NOMO-1 (cell line): ENCODE data around the gene RSRC1.

Experiments used
- DNase-seq, 2 experiments: peaks; one replicate each; lab custom pipeline; 2025; ENCODE audit not compliant: unreplicated experiment in 2 of 2; lab: John Stamatoyannopoulos, UW

Gene RSRC1

DNA sequence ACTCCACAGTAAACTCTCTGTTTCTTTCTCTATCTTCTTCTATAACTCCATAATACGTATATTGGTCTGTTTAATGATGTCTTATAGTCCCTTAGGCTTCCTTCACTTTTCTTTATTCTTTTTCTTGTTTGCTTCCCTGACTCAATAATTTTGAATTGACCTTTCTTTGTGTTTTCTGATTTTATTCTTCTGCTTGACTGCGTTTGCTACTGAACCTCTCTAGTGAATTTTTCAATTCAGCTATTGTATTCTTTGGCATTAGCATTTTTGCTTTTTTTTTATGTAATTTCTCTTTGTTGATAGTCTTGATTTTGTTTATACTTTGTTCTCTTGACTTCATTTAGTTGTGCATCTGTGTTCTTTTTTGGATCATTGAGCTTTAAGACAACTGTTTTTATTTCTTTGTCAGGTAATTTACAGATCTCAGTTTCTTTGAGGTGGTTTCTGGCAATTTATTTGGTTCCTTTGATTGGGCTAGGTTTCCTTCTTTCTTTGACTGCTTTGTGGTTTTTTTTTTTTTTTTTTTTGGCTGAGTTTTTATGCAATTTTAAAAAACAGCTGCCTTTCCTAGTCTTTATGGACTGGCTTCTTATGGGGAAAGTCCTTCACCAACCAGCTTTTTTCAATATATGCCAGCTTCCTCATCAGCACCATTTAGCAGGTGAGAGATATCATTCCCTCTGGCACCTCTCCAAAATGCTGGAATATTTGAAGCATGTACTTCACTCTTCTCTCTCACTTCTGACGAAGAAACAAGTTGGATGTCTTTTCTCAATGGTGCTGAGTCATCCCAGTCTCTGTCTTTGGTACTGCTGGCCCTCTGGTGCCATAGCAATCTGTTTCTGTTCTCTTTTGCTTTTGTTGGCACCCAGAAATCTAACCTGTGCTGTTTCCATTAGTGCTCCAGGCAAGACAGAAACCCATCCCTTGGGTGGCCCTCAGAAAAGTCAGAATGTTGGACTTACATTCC is 17.6 kb downstream of the RSRC1 start:
- no peak for DNase-seq

DNA sequence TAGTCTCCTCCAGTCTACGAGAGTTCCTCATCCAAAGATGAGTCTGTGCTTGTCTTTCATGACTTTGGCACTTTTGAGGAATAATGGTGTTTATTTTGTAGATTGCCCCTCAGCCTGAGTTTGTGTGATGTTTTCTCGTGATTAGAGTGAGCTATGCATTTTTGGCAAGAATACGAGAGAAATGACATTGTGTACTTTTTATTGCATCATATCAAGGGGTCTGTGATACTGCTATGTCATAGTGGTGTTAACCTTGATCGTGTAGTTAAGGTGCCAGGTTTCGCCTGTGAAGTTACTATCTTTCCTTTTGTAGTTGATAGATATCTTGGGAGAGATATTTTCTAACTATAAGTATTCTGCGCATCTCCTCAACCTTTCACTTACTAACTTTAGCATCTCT is 18.9 kb downstream of the RSRC1 start:
- no peak for DNase-seq

DNA sequence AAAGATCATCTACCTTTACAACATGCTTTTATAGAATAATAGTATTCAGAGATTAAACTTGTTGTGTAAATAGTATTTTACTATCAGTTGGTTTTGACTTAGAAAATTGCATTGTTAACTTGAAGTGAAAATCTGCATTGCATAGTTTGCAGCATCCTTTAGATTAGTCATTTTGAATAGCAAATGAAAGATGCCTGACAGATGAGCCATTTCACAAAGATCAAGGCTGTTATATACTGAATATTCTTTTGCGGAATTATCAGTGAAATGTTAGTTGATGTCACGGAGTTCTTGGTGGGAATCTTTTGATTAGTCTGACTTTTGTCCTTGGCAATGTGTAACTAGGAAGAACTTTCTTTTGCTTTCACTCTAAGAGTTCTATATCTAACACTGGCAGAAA is 24.5 kb downstream of the RSRC1 start:
- no peak for DNase-seq

DNA sequence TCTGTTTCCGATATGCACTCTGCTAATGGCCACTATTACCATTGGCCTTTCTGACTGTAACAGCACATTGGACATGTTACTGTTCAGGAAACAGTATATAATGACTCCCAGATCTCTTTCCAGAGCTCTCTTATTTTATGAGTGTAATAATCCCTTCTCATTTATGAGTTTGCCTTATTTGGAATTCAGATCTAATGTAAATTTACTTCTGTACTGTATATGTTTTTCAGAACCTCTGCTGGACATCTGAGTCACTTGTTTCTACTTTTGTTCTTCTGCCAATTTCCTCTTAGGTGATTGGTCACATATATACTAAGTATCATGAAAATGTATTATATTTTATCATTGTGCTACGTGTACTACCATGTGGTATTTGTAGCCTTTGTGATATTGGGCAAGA is 30.5 kb downstream of the RSRC1 start:
- DNase-seq = no peak

DNA sequence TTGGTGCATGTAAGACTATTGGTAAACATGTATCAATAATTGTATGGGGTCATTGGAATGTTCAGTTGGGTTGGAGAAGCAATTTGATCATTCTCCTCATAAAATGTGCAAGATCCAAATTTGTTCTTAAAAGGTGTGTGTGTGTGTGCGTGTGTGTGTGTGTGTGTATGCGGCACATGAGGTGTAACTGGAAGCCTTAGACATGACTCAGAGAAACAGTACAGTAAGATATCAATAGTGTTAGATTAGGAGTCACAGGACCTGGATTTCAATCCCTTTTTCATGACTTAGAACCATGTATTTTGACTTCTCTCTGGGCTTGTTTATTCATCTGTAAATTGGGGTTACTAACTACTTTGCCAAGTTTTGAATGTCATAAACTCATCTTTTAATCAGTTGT is 38.3 kb downstream of the RSRC1 start:
- DNase-seq = no peak

DNA sequence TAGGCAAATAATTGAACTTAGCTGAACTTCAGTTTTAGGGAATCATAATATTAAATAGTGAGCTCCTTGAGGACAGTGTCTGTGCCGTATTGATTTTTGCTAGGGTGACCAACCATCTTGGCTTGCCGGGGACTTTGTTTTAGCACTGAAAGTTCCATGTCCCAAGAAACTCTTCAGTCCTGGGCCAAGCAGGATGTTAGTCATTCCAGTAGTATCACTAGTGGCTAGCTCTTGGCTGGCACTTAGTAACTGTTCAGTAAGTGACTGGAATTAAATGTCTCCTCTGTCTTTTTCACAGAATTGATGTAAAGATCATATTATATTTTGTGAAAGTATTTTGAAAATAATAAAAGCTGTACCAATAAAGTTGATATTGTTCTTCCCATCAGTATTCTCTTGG is 42.3 kb downstream of the RSRC1 start:
- DNase-seq = no peak

DNA sequence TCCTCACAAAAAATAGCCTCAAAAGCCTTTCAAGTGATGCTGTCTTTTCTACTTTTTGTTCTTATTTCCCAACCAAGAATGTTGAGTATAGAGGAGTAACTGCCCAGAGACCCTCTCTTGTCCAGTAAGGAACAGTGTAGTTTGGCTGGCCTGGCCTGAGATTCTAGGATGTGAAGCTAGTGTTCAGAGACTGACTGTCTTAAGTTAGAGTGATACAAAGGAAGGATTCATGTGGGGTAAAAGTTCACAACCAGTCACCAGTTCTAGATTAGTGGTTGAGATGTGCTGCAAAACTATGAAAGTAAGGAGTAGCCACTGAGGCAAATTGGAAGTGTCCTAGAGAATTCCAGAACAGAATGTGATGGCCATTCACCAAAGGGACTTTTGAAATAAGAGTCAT is 49.1 kb downstream of the RSRC1 start:
- DNase-seq = no peak

DNA sequence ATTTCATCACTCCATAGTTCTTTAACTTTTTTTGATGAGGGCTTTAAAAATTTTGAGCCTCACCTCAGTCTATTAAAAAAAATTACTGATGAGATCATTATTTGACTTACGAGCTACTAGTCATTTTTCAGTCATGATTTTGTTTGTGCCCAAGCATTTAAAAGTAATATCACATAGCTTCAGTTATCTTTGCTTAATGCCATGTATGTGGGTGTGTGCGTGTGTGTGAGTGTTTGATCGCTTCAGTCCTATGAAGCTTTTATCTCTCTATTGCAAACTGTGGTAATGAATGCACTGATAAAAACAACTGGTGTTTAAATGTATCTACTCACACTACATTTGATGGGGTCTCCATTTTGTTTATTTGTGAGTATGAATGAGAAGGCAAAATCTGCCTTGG is 49.8 kb downstream of the RSRC1 start:
- DNase-seq = no peak

DNA sequence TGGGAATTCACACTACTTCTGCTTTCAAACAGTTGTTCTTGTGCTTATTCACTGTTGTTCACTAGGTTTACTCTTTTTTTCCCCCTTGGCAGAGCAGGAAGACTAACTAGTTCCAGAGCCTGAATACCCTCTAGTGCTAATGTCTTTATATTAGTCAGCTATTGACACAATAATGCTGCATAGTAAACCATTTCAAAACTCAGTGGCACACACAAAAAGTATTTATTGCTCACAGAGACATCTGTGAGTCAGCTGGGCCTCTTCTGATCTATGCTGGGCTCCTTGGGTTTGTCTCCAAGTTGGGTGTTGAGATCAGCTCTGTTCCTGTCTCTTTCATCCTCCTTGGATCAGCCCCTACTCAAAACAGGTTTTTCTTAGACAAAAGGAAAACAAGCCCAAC is 51.1 kb downstream of the RSRC1 start:
- peak in 1 of 2 experiments; percentile 12 for DNase-seq

DNA sequence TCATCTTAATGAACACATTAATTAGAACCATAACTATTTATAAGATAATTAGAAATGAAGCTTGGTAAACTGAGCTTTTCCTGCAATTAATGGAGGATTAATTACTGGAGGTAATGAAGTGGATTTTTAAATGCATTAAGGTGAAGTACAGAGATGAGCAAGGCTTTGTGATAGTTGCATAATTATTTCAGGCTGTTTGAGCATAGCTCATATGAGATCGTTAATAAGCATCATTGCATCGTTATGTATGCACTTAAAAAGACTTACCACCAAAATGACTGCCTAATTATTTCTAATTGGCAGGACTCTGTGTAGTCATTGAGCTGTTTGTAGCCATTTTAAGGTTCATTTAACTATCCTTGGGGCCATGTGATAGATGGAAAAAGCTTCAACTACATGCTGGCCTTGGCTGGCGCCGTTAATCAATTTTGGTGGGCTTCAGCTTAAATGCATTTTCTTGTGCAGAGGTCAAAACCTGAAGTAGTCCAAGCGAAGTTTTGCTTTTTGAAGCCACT is 55.3 kb downstream of the RSRC1 start:
- no peak for DNase-seq

DNA sequence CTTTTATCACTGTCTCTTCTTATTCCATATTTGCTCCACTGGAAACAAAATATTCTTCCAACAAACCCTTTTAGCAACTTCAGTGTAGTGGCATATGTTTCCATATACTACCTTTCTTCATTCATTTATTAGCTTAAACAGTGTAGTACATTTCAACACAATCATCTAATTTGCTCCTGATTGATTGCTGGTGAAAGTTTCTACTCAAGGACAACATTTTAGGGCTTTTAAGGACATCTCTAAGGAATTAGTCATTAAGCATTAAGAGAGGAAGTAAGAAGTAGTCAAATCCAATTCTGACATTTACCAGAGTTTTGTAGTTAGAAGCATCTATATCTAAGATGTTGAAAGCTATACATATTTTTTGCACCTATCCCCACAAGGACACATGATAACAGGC is 55.8 kb downstream of the RSRC1 start:
- DNase-seq = peak in 1 of 2 experiments; percentile 8

DNA sequence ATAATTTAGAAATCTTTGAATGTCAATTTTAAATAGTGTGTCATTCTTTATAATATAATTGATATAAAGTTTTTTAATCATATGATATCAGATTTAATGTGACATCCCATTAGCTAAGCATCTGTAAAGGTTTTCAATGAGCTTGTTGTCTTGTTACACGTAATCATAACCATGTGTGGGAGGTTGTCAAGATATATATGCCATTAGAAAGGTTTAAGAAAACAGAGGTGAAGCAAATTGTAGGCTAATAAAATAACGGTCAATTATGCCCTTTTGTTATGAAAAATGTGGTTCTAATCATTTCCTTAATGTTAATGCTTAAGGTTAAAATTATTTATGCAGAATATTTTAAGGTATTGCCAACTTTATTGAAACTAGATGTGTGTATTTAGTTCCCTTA is 56.3 kb downstream of the RSRC1 start:
- no peak for DNase-seq

DNA sequence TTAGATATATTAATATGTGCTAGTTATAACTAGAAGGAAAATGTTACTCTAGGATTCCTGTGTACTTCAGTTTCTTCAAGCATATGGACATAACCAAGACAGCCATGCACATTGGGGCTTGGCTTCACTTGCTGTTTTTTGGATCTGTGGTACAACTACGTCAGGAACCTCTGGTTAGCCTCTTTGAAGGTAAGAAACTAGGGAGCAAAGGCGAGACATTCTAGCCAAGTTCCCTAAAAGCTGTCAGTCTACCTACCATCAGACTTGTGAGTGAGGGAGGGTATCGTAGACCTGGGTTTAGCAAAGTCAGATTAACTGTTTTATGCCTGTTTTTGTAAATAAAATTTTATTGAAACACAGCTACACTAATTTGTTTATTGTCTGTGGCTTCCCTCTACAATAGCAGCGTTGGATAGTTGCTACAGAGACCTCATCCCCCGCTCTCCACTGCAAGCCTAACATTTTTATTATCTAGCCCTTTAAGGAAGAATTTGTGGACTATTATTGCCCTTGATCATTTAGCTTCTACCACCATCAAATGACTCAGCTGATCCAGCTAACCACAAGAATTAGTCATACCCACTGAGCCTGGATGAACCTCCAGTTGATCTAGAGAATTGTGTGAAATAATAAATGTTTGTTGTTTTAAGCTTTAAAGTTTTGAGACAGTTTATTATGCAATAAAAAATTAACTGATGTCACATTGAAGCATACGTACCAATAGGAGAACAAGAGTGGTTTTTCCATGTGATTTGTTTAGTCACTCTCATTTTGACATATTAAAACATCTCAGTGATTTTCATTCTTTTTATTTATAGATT is 58.1 kb downstream of the RSRC1 start:
- peak; percentile 93 to 97 for DNase-seq

DNA sequence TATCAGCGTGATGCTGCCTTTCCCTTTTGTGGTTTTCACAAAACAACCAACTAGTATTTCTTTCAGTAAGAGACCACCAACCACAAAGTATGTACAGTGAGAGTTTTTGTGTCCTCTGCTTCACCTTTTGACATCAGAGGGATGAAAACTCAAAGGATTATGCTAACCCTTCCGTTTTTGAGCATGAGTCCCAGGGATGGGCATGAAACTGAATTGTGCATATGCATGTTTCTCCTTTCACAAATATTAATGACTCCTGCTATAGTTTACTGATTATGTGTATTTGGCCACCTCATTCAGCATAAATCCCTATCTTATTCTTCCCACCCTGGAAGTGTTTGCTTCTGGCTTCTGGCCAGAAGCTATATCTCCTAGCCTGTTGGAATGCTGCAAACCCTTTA is 59.2 kb downstream of the RSRC1 start:
- no peak for DNase-seq

DNA sequence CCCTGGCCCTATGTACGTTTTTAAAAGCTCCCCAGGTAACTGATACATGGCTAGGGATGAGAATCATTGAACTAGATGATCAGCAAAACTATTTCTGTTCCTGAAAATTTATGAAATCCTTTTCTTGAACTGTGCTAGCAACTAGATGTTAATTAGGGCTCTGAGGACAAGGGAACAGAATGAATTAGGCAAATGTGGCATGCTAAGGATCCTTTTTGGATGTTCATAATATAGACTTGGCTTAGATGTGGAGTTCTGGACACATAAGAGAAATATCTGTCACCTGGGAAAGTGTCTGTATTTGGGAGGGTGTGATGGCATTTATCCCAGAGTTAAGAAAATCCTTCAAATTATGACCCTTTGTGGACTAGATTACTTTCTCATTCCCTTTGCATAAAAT is 71.2 kb downstream of the RSRC1 start:
- DNase-seq = no peak

DNA sequence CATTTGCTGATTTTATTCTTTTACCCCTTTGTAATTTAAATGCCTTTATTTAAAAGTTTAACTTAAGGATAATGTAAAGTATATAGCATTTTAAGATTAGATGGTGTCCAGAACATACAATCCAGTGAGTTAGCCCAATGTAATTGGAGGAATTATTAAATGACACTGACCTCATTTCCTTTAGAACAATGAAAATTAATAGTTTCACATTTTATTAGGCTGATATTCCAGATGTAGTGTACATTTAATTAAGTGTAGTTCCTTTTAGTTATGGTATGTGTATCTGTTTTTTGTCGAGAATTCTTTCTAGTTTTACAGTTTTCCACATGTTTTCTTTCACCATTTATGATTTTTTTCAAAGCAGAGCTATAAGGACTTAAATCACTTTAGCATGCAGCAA is 75.8 kb downstream of the RSRC1 start:
- DNase-seq = no peak

DNA sequence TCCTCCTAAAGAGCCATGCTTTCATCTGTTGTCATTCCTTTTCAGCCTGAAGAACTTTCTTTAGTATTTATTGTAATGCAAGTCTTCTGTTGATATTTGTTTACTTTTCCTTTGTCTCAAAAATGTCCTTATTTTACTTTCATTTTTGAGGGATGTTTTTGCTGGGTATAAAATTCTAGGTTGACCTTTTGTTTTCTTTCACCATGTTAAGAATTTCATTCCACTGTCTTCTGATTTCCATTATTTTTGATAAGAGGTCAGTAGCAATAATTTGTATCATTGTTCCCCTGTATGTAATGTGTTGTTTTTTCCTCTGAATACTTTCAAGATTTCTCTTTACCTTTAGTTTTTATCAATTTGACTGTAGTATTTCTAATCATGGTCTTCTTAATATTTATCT is 91.1 kb downstream of the RSRC1 start:
- no peak for DNase-seq

DNA sequence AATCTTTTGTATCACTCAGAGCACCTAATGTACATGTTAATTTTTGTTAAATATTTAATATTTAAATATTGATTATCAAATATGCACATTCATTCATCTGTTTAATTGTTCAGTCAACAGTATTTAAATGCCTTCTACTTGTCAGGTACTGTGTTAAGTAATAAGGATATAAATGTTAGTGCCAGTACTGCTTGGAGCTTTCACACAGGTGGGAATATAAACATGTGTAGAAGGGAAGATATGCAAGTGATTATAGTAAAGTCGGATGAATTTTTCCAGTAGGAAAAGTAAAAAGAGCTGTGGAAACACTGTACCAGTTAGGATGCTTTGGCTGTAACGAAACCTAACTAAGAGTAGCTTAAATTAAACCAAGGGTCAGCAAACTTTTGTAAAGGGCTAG is 95.4 kb downstream of the RSRC1 start:
- DNase-seq = no peak

DNA sequence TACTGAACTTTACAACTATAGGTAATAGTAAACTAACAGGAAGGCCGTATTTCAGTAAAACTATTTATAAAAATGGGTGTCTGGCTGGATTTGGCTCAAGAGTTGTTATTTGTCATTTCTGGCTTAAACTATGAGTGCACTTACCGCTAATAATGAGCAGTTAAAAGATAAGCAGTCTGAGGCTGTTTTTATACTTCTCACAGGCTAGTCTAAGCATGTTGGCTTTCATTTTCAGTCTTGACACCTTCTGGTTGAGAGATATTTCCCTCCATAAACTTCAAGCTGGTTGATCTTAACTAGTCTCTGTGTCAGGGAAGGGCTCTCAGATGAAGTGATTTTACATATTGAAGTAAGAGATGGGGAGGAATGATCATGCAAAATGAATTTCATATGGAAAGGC is 96.1 kb downstream of the RSRC1 start:
- no peak for DNase-seq

DNA sequence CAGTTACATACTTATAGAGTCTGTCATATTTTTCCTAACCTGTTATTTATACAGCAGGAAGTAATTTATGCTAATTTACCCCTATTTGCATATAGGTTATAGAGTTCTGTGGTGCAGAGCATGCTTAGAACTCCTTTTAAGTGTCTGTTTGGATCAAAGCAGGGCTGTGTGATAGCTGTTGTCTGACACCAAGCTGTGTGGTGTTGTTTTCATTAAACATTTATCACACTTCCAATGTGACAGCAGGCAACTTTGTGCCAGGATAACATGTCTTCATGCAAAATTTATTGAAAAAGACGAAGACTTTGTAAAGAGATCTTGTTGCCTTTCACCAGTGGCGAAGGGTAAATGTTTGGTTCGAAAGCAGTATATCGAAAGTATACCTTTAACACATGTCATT is 100.2 kb downstream of the RSRC1 start:
- no peak for DNase-seq

DNA sequence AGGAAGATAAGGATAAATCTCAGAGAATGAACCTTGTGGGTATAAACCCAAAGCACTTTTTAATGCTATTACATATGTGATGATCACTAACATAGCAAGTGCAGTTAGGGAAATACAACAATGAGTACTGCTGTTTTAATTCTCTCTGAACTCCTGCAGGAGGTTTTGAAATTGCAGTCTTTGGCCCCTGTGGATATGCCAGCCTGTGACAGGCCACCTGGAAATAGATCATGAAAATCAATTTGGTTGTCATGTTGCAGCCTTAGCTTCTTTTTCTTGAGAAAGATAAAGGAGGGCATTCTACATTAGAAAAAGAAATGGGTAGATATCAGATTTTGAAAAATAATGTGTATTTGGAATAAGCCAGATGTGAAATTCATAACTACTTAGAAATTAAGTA is 103.6 kb downstream of the RSRC1 start:
- DNase-seq = no peak

DNA sequence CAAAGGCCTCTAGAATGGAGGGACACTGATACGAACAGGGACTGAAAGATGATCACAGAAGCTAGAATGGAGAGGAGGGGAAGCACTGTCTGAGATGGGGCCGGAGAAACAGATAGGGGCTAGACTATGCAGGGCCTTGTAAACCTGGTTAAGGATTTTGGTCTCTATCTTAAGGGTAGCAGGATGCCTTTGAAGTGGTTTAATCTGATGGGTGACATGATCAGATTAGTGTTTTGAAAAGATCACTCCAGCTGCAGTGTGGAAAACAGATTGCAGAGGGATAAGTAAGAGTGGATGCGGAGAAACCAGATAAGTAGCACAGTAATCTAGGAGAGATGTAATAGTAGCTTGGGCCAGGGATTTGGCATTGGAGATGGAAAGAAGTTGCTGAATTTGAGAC is 108.1 kb downstream of the RSRC1 start:
- DNase-seq = no peak
